Left forelimb (tissue), 1 donor: Measurements from ENCODE around the gene SUMO3.

Source experiments
- DNase-seq: peaks from one replicate; pipeline ENCODE4 v3.0.0-alpha.2; 2018; ENCODE audit warnings: low spot score

SUMO3 gene

DNA sequence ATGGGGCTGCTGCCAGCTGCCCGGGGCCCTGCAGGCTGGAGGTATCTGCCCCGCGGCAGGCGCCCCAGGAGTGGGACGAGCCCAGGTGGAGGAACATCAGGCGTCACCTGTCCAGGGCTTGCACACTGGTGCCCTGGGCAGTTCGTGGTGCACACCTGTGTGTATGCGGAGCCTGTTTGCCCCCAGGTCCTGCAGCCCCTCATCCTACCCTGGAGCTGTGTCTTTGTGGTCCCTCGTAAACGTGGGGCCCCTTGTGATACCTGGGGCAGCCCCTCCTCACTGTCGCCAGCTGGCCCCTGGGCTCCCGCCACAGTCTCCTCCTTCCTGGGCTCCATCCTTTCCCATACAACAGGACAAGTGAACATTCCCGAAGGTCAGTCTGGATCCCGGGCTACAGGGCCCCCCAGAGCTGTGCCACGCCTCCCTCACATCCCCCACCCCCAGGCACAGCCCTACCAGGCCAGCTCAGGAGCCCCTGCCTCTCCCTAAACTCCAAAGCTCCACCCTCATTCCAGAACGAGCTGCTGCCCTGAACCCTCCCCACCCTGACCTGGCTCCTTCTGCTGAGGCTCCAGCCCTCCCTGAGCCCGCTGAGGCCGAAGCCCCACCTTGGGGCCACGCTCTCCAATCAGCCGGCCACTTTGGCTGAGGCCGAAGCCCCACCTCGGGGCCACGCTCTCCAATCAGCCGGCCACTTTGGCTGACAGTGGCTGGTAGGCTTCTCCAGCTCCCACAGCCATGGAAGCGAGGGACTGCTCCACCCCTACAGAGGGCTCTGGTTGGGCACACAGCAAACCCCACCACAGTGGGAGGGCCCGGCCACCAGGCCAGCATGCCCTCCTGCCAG is 58.9 kb downstream of the SUMO3 start:
- DNase-seq: no peak

- DNase-seq: no peak
Observed at GRCh38 chr21:44758141-44758561, 59.7 kb downstream of the SUMO3 start.

GRCh38 chr21:44757731-44758130 is 60.1 kb downstream of the SUMO3 start:
- DNase-seq: no peak

DNA sequence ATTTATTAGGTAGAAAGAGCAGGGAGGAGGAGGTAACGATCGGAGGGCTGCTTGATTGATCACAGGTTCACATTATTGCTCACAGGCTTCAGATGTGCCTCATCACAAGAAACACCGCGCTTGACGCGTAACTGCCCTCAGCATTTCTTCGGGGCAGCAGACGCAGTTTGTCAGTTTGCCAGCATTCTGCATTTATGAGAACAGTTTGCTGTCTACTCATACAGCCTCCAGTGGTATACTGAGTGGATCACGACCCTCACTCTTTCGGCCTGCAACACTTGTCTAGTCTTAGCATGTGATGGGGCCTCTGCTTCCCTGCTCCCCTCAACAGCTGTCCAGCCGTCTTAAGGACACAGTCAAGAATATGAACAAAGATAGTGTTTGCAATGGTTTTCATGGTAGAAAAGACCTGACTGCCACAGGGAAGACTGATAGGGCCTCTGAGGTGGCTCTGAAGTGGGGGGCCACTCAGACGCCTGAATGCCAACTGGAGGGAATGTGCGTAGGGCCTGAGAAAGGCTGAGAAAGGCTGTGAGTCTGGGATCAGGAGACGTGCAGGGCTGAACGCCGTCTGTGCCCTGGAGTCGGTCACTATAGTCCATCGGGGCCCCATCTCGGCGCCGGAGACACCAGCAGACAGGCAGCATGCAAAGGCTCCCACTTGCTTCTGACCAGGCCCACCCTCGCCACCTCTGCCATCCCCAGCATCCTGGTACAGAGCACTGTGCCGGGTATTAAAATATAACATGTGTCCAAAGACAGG is 61.3 kb downstream of the SUMO3 start:
- no peak for DNase-seq
